ENCODE data around the gene SAMD8. TPM values are rescaled to one million over a fixed set of nuclear protein-coding genes. Genes with fewer than 3 reads are reported as not detected.
A peak's percentile ranks its signal among the peaks of the same experiment; 100 is the strongest.
"Not testable (repeated sequence)": the region's sequence is repeated elsewhere in the genome, so short reads cannot be mapped to it uniquely, and the experiment has no call there.

The SAMD8 gene
- total RNA-seq, 4 donors from 2014 or later, result 18.5 to 23.5 (median 20.4) TPM

- no peak overlapping the region for H3K4me3 ChIP-seq
- peaks cover 0 to 26% (median 2%) of the 10 kb centered on the region in 4 donors for H3K4me1 ChIP-seq
- TF ChIP-seq CTCF (IDR thresholded peaks at IDR 0.05) (no peak), POLR2A (IDR thresholded peaks at IDR 0.05) (no peak)
- peak in 1 of 3 donors; percentile 13 for DNase-seq
- H3K27me3 ChIP-seq, result no peaks in the 10 kb centered on the region
- no peaks in the 10 kb centered on the region for H3K36me3 ChIP-seq
- peak overlapping the region in 2 of 4 donors; percentile 13 to 17 for H3K27ac ChIP-seq
- no peaks in the 10 kb centered on the region for H3K9me3 ChIP-seq
Observed at GRCh38 chr10:75115137-75115536, 3.7 kb downstream of the SAMD8 start.

- not testable (repeated sequence) for H3K27ac ChIP-seq, H3K9me3 ChIP-seq, H3K4me3 ChIP-seq, H3K36me3 ChIP-seq, H3K27me3 ChIP-seq
- peak in 1 of 3 donors; percentile 36 for DNase-seq
- peaks cover 0 to 31% (median 2%) of the 10 kb centered on the region in 4 donors for H3K4me1 ChIP-seq
Observed at GRCh38 chr10:75116941-75117775, 5.7 kb downstream of the SAMD8 start.

- H3K36me3 ChIP-seq, result no peaks in the 10 kb centered on the region
- H3K4me1 ChIP-seq, result peaks cover 0 to 26% (median under 1%) of the 10 kb centered on the region in 4 donors
- DNase-seq, result no peak
- no peaks in the 10 kb centered on the region for H3K27me3 ChIP-seq
- no peak overlapping the region for H3K4me3 ChIP-seq
- no peak for TF ChIP-seq CTCF (IDR thresholded peaks at IDR 0.05)
- TF ChIP-seq POLR2A (IDR thresholded peaks at IDR 0.05), result no peak
- H3K9me3 ChIP-seq, result no peaks in the 10 kb centered on the region
- no peak overlapping the region for H3K27ac ChIP-seq
Observed at GRCh38 chr10:75117995-75118394, 6.5 kb downstream of the SAMD8 start.

- DNase-seq, result peak in 1 of 3 donors; percentile 34
- peaks cover 0 to 15% (median 0%) of the 10 kb centered on the region in 4 donors for H3K4me1 ChIP-seq
- not testable (repeated sequence) for H3K36me3 ChIP-seq, H3K4me3 ChIP-seq, H3K9me3 ChIP-seq, H3K27ac ChIP-seq, H3K27me3 ChIP-seq
Observed at GRCh38 chr10:75119444-75120066, 8.1 kb downstream of the SAMD8 start.

- no peak for DNase-seq
- Histone ChIP-seq H3K36me3 (peaks cover 0 to 10% (median 0%) of the 10 kb centered on the region in 3 donors), H3K27ac (peak overlapping the region in 1 of 4 donors; percentile 16), H3K4me3 (no peak overlapping the region), H3K4me1 (peaks cover 0 to 15% (median 0%) of the 10 kb centered on the region in 4 donors), H3K9me3 (no peaks in the 10 kb centered on the region), H3K27me3 (no peaks in the 10 kb centered on the region)
- TF ChIP-seq POLR2A (IDR thresholded peaks at IDR 0.05), result no peak
- TF ChIP-seq CTCF (IDR thresholded peaks at IDR 0.05), result no peak
Observed at GRCh38 chr10:75121322-75121721, 9.9 kb downstream of the SAMD8 start.

GRCh38 chr10:75122505-75122904 lies 11.0 kb downstream of the SAMD8 start:
- no peak for DNase-seq
- H3K4me1 ChIP-seq, result peaks cover 0 to 15% (median 0%) of the 10 kb centered on the region in 4 donors
- no peaks in the 10 kb centered on the region for H3K9me3 ChIP-seq
- TF ChIP-seq CTCF (IDR thresholded peaks at IDR 0.05) (no peak), POLR2A (IDR thresholded peaks at IDR 0.05) (no peak)
- H3K27me3 ChIP-seq, result no peaks in the 10 kb centered on the region
- H3K27ac ChIP-seq, result no peak overlapping the region
- peaks cover 0 to 10% (median 0%) of the 10 kb centered on the region in 3 donors for H3K36me3 ChIP-seq
- H3K4me3 ChIP-seq, result no peak overlapping the region

All from Peyer's patch (tissue), 4 donors.